Right cardiac atrium (tissue), 5 donors: ENCODE data around the gene ZC2HC1B. TPM values are rescaled to one million over a fixed set of nuclear protein-coding genes. Genes with fewer than 3 reads are reported as not detected.
A peak's percentile ranks its signal among the peaks of the same experiment; 100 is the strongest.

Experiments used
- ATAC-seq, 2 donors: fragments of 200-7000 bp; cut with Tn5 transposase; one replicate each; pipeline versions ENCODE4 v1.8.0 to v1.9.1; 2020; ENCODE audit warnings: moderate library complexity in 2 of 2, mild to moderate bottlenecking in 1 of 2
- DNase-seq, 3 donors: peaks; one replicate each; pipeline ENCODE4 v3.0.0-alpha.2; 2020
- H3K27ac ChIP-seq: one replicate; pipeline ENCODE4 v1.5.1; 2013; ENCODE audit warnings: mild to moderate bottlenecking, low read length, control low read depth, moderate library complexity
- H3K27me3 ChIP-seq: one replicate; pipeline ENCODE4 v1.6.1; 2013; ENCODE audit not compliant: control insufficient read depth, insufficient read depth
- H3K4me1 ChIP-seq: one replicate; pipeline ENCODE4 v1.6.1; 2013; ENCODE audit warnings: low read length; ENCODE audit not compliant: control insufficient read depth, insufficient read depth
- H3K4me3 ChIP-seq: one replicate; pipeline ENCODE4 v1.5.1; 2013; ENCODE audit warnings: low read length, control low read depth
- H3K9me3 ChIP-seq: one replicate; pipeline ENCODE4 v1.6.1; 2013; ENCODE audit warnings: low read length; ENCODE audit not compliant: control insufficient read depth
- WGBS: extraction: QIAGEN DNeasy Blood & Tissue Kit; methylation state at CpG from one replicate; pipeline ENCODE4 v1.1.7; 2013; 5-methylcytosine and 5-hydroxymethylcytosine counted together
- intact Hi-C, 4 donors: fragments of 100-400 bp; cut with DNase I; formaldehyde crosslinking; loops; one replicate each; pipeline versions ENCODE4 v1.11.0 to v1.14.0; 2022 to 2023
- long read RNA-seq, 4 donors: library from polyadenylated mRNA; unstranded; transcript quantifications; one replicate each; pipeline ENCODE4 v2.0.0, GENCODE V29; 2020 to 2021
- polyA plus RNA-seq: library from polyadenylated mRNA; stranded (reverse); fragments of 200-250 nt; gene quantifications from one replicate; pipeline ENCODE4 v1.2.3, GENCODE V29; 2013
- total RNA-seq, 4 donors: library from RNA; stranded (reverse); fragmentation: NEBNext Ultra II Directional; extraction: Animal tissue kit (Norgen Biotek cat#: 25700); gene quantifications; one replicate each; pipeline ENCODE4 v1.2.1, GENCODE V29; 2021
- donor health status: healthy with polysubstance abuse.
- donor health status: DM: no; HTN: yes; CAD: no.
- donor health status: DM: no; HTN: no; CAD: no.
- donor health status: DM: no; HTN: yes; CAD: no; lungs with severe emphysema.
- donor health status: DM: yes; HTN: yes; CAD: no.

ZC2HC1B gene
- total RNA-seq: not detected
- not detected for polyA plus RNA-seq
- long read RNA-seq, donor 1: 0 reads
- long read RNA-seq, donor 2: 0 reads
- long read RNA-seq, donor 3: 0 reads
- long read RNA-seq, donor 4: 0 reads

GRCh38 chr6:143864234-143864633, at the start of gene ZC2HC1B:
Gene ZC2HC1B (plus strand): TSS chr6:143864474. CDS start chr6:143864540, 66 bp downstream.
- ATAC-seq (no peak), DNase-seq (no peak)
- Histone ChIP-seq H3K4me3 (no peak within 1 kb of the TSS), H3K27me3 (no peaks in the 10 kb centered on the region), H3K27ac (no peak within 1 kb of the TSS), H3K9me3 (no peaks in the 10 kb centered on the region), H3K4me1 (no peaks in the 10 kb centered on the region)
- intact Hi-C loops: no loop called here
- WGBS: 92% methylated on average over 1 of the region's 1 CpG

- peaks cover 1% of the 10 kb centered on the region for H3K4me1 ChIP-seq
- no peaks in the 10 kb centered on the region for H3K27me3 ChIP-seq
- ATAC-seq (no peak), DNase-seq (no peak)
- intact Hi-C loops: no loop called here
- no peaks in the 10 kb centered on the region for H3K9me3 ChIP-seq
- H3K27ac ChIP-seq: no peak overlapping the region
- no peak overlapping the region for H3K4me3 ChIP-seq
Measured at GRCh38 chr6:143817621-143818020, 46.7 kb upstream of the ZC2HC1B start.

GRCh38 chr6:143821359-143821758, 42.9 kb upstream of the ZC2HC1B start:
- H3K27me3 ChIP-seq: no peaks in the 10 kb centered on the region
- ATAC-seq: no peak

GRCh38 chr6:143822584-143823024, 41.7 kb upstream of the ZC2HC1B start:
- H3K4me1 ChIP-seq: peaks cover 1% of the 10 kb centered on the region
- H3K9me3 ChIP-seq: no peaks in the 10 kb centered on the region
- H3K27ac ChIP-seq: no peak overlapping the region
- H3K27me3 ChIP-seq: no peaks in the 10 kb centered on the region
- no peak for DNase-seq
- ATAC-seq: no peak
- intact Hi-C loops: no loop called here
- WGBS: 40% methylated on average over 3 of the region's 3 CpGs
- no peak overlapping the region for H3K4me3 ChIP-seq

More at GRCh38 chr6:143821359-143821758, 42.9 kb upstream of the ZC2HC1B start:
- Histone ChIP-seq H3K9me3 (no peaks in the 10 kb centered on the region), H3K4me1 (peaks cover 1% of the 10 kb centered on the region), H3K27ac (no peak overlapping the region), H3K4me3 (no peak overlapping the region)
- intact Hi-C loops: no loop called here
- DNase-seq: no peak
- WGBS: 92% methylated on average over 6 of the region's 6 CpGs

- H3K27me3 ChIP-seq: no peaks in the 10 kb centered on the region
- 71% methylated on average over 6 of the region's 6 CpGs for whole genome bisulfite sequencing
- intact Hi-C loops: no loop called here
- no peak overlapping the region for H3K4me3 ChIP-seq
- H3K4me1 ChIP-seq: peaks cover 1% of the 10 kb centered on the region
- DNase-seq (no peak), ATAC-seq (no peak)
- no peaks in the 10 kb centered on the region for H3K9me3 ChIP-seq
- no peak overlapping the region for H3K27ac ChIP-seq
Measured at GRCh38 chr6:143823548-143823947, 40.7 kb upstream of the ZC2HC1B start.

GRCh38 chr6:143828572-143828971, 35.7 kb upstream of the ZC2HC1B start:
- Histone ChIP-seq H3K27ac (no peak overlapping the region), H3K4me1 (no peaks in the 10 kb centered on the region), H3K4me3 (no peak overlapping the region), H3K9me3 (no peaks in the 10 kb centered on the region), H3K27me3 (no peaks in the 10 kb centered on the region)
- intact Hi-C loops: no loop called here
- ATAC-seq: no peak
- no peak for DNase-seq

- ATAC-seq (no peak), DNase-seq (no peak)
- H3K4me3 ChIP-seq: no peak overlapping the region
- no peaks in the 10 kb centered on the region for H3K27me3 ChIP-seq
- no peaks in the 10 kb centered on the region for H3K9me3 ChIP-seq
- no peaks in the 10 kb centered on the region for H3K4me1 ChIP-seq
- intact Hi-C loops: no loop called here
- H3K27ac ChIP-seq: no peak overlapping the region
- WGBS: 93% methylated on average over 2 of the region's 2 CpGs
Measured at GRCh38 chr6:143836150-143836549, 28.1 kb upstream of the ZC2HC1B start.

- Histone ChIP-seq H3K9me3 (no peaks in the 10 kb centered on the region), H3K4me3 (no peak overlapping the region), H3K27me3 (no peaks in the 10 kb centered on the region), H3K27ac (no peak overlapping the region), H3K4me1 (no peaks in the 10 kb centered on the region)
- WGBS: 88% methylated on average over 5 of the region's 5 CpGs
- no peak for DNase-seq
- intact Hi-C loops: no loop called here
- no peak for ATAC-seq
Measured at GRCh38 chr6:143838395-143838794, 25.9 kb upstream of the ZC2HC1B start.

- Histone ChIP-seq H3K4me1 (peaks cover 2% of the 10 kb centered on the region), H3K27me3 (no peaks in the 10 kb centered on the region), H3K27ac (no peak overlapping the region), H3K9me3 (no peaks in the 10 kb centered on the region), H3K4me3 (no peak overlapping the region)
- ATAC-seq (no peak), DNase-seq (no peak)
- intact Hi-C loops: no loop called here
- 77% methylated on average over 4 of the region's 4 CpGs for WGBS
Measured at GRCh38 chr6:143839196-143839595, 25.1 kb upstream of the ZC2HC1B start.

- Histone ChIP-seq H3K27ac (no peak overlapping the region), H3K4me1 (peaks cover 2% of the 10 kb centered on the region), H3K27me3 (no peaks in the 10 kb centered on the region), H3K4me3 (no peak overlapping the region), H3K9me3 (no peaks in the 10 kb centered on the region)
- ATAC-seq (no peak), DNase-seq (no peak)
- intact Hi-C loops: loop anchor here in 3 of 4 donors (5.0 to 10.0 kb wide), 6 partner anchors 163 to 266 kb away; partner anchors contain the start of gene PHACTR2 (in 2 of the 3)
- WGBS: 92% methylated on average over 6 of the region's 6 CpGs
Measured at GRCh38 chr6:143840595-143841265, 23.5 kb upstream of the ZC2HC1B start.

GRCh38 chr6:143842461-143842901, 21.8 kb upstream of the ZC2HC1B start:
- Histone ChIP-seq H3K9me3 (no peaks in the 10 kb centered on the region), H3K27ac (peak overlapping the region; percentile 80), H3K4me1 (peaks cover 2% of the 10 kb centered on the region), H3K4me3 (peak overlapping the region; percentile 80), H3K27me3 (no peaks in the 10 kb centered on the region)
- 27% methylated on average over 7 of the region's 7 CpGs for WGBS
- ATAC-seq (peak in 1 of 2 donors; percentile 54), DNase-seq (no peak)
- intact Hi-C loops: loop anchor here in 3 of 4 donors (5.0 to 10.0 kb wide), 6 partner anchors 165 to 268 kb away; partner anchors contain the start of gene PHACTR2 (in 2 of the 3)
